Measurements from ENCODE around the gene TENM4. TPM values are rescaled to one million over a fixed set of nuclear protein-coding genes. Genes with fewer than 3 reads are reported as not detected.

TENM4 gene
- total RNA-seq, 4 donors from 2014 or later, result 7.7 to 39.3 (median 16.1) TPM

GRCh38 chr11:79110796-79111195, 330.0 kb downstream of the TENM4 start:
- WGBS, 2 donors, result 80 to 91% methylated on average over 5 of the region's 5 CpGs
- TF ChIP-seq, protein P1, sequence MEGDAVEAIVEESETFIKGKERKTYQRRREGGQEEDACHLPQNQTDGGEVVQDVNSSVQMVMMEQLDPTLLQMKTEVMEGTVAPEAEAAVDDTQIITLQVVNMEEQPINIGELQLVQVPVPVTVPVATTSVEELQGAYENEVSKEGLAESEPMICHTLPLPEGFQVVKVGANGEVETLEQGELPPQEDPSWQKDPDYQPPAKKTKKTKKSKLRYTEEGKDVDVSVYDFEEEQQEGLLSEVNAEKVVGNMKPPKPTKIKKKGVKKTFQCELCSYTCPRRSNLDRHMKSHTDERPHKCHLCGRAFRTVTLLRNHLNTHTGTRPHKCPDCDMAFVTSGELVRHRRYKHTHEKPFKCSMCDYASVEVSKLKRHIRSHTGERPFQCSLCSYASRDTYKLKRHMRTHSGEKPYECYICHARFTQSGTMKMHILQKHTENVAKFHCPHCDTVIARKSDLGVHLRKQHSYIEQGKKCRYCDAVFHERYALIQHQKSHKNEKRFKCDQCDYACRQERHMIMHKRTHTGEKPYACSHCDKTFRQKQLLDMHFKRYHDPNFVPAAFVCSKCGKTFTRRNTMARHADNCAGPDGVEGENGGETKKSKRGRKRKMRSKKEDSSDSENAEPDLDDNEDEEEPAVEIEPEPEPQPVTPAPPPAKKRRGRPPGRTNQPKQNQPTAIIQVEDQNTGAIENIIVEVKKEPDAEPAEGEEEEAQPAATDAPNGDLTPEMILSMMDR (IDR thresholded peaks at IDR 0.05), result no peak
- no peak for TF ChIP-seq POLR2A (IDR thresholded peaks at IDR 0.05)
- Histone ChIP-seq H3K9me3 (no peaks in the 10 kb centered on the region), H3K27me3 (no peaks in the 10 kb centered on the region), H3K27ac (no peak overlapping the region), H3K4me3 (no peak overlapping the region), H3K4me1 (no peaks in the 10 kb centered on the region), H3K36me3 (peaks cover 0 to 4% (median 0%) of the 10 kb centered on the region in 3 donors)
- no peak for DNase-seq
- intact Hi-C loops (cut with DNase I), result no loop called here

DNA sequence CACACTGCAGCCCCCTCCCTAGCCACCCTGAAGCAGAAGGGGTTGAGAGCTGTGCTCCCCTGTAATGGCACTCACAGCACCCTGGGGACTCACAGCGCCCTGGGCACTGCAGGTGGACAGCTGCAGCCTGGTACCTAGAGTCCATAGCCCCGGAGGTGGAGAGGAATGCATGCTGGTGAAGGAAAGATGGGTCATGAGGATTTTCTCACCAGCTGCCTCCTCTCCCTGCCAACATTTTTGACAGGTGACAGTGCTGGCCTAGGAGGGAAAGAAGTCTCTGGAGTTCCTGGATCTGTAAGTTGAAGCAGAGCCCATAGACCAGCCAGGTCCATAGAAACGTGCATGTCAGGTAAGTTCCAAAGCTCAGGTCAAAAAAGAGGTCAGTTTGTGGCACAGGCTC, 330.5 kb downstream of the TENM4 start:
- H3K9me3 ChIP-seq, result no peaks in the 10 kb centered on the region
- no peak for DNase-seq
- H3K36me3 ChIP-seq, result peaks cover 0 to 4% (median 0%) of the 10 kb centered on the region in 3 donors
- H3K27ac ChIP-seq, result no peak overlapping the region
- H3K4me3 ChIP-seq, result no peak overlapping the region
- TF ChIP-seq, protein P1 (IDR thresholded peaks at IDR 0.05), result no peak
- intact Hi-C loops (cut with DNase I), result no loop called here
- H3K27me3 ChIP-seq, result no peaks in the 10 kb centered on the region
- WGBS, 2 donors, result 60 to 90% methylated on average over 1 of the region's 3 CpGs
- H3K4me1 ChIP-seq, result no peaks in the 10 kb centered on the region

GRCh38 chr11:79108851-79109250, 332.0 kb downstream of the TENM4 start:
- no peak for TF ChIP-seq POLR2A (IDR thresholded peaks at IDR 0.05)
- TF ChIP-seq, protein P1 (IDR thresholded peaks at IDR 0.05), result no peak
- Histone ChIP-seq H3K4me3 (no peak overlapping the region), H3K27ac (no peak overlapping the region), H3K9me3 (no peaks in the 10 kb centered on the region), H3K4me1 (no peaks in the 10 kb centered on the region), H3K27me3 (no peaks in the 10 kb centered on the region), H3K36me3 (peaks cover 0 to 4% (median 0%) of the 10 kb centered on the region in 3 donors)
- intact Hi-C loops (cut with DNase I), result no loop called here
- WGBS, 2 donors, result 81 to 84% methylated on average over 7 of the region's 7 CpGs
- DNase-seq, result no peak

GRCh38 chr11:79102840-79103239, 338.0 kb downstream of the TENM4 start:
- WGBS, 2 donors, result 73 to 82% methylated on average over 4 of the region's 4 CpGs
- DNase-seq, result no peak
- no peaks in the 10 kb centered on the region for H3K9me3 ChIP-seq
- intact Hi-C loops (cut with DNase I), result no loop called here
- H3K27ac ChIP-seq, result no peak overlapping the region
- H3K27me3 ChIP-seq, result no peaks in the 10 kb centered on the region
- H3K4me1 ChIP-seq, result peaks cover 0 to 16% (median 0%) of the 10 kb centered on the region in 3 donors
- H3K4me3 ChIP-seq, result no peak overlapping the region
- peaks cover 0 to 4% (median 0%) of the 10 kb centered on the region in 3 donors for H3K36me3 ChIP-seq
- no peak for TF ChIP-seq POLR2A (IDR thresholded peaks at IDR 0.05)
- TF ChIP-seq, protein P1 (IDR thresholded peaks at IDR 0.05), result no peak

GRCh38 chr11:79101656-79102055, 339.2 kb downstream of the TENM4 start:
- H3K4me1 ChIP-seq, result peaks cover 0 to 16% (median 0%) of the 10 kb centered on the region in 3 donors
- intact Hi-C loops (cut with DNase I), result no loop called here
- WGBS, 2 donors, result 36 to 42% methylated on average over 2 of the region's 2 CpGs
- H3K27ac ChIP-seq, result no peak overlapping the region
- H3K4me3 ChIP-seq, result no peak overlapping the region
- H3K36me3 ChIP-seq, result peaks cover 0 to 4% (median 0%) of the 10 kb centered on the region in 3 donors
- TF ChIP-seq, protein P1 (IDR thresholded peaks at IDR 0.05), result no peak
- no peak for TF ChIP-seq POLR2A (IDR thresholded peaks at IDR 0.05)
- H3K27me3 ChIP-seq, result no peaks in the 10 kb centered on the region
- DNase-seq, result no peak
- no peaks in the 10 kb centered on the region for H3K9me3 ChIP-seq
